A673 (cell line): Measurements from ENCODE around the gene STAM. TPM values are rescaled to one million over a fixed set of nuclear protein-coding genes. Genes with fewer than 3 reads are reported as not detected.
A peak's percentile ranks its signal among the peaks of the same experiment; 100 is the strongest.

Source experiments
- BruUV-seq: library from RNA; stranded (reverse); fragments of 400-500 nt; replicated peaks from 2 replicates; lab custom pipeline; 2021; lab: Mats Ljungman, UMichigan
- CTCF ChIA-PET: fragments of 300-600 bp; sonication (Branson Sonifier 250); formaldehyde crosslinking; loops from one replicate; lab custom pipeline; 2022; ENCODE audit warnings: antibody characterized with exemption; lab: Charles Lee
- POLR2A ChIA-PET: fragments of 300-600 bp; sonication (Branson Sonifier 250); formaldehyde crosslinking; loops from one replicate; lab custom pipeline; 2022; ENCODE audit warnings: antibody characterized with exemption; ENCODE audit not compliant: low non-redundant PET; lab: Charles Lee
- DNase-seq: peaks from one replicate; pipeline ENCODE4 v3.0.0-alpha.2; 2015; ENCODE audit warnings: low spot score
- H3K27ac ChIP-seq: fragments of 200-600 bp; sonication (generic); 2 replicates; pipeline ENCODE4 v1.5.1; 2016; ENCODE audit warnings: mixed run types, low read depth, mild to moderate bottlenecking, mixed read lengths, antibody characterized with exemption, low read length; ENCODE audit not compliant: poor library complexity, severe bottlenecking
- H3K27me3 ChIP-seq: fragments of 200-600 bp; sonication (generic); replicated peaks from 2 replicates; pipeline ENCODE4 v1.6.1; 2017; ENCODE audit warnings: mixed run types, low read depth, mild to moderate bottlenecking, mixed read lengths, antibody characterized with exemption, low read length; ENCODE audit not compliant: insufficient read depth, poor library complexity
- H3K36me3 ChIP-seq: fragments of 200-600 bp; sonication (generic); 2 replicates; pipeline ENCODE4 v1.6.1; 2016; ENCODE audit warnings: mixed run types, mild to moderate bottlenecking, mixed read lengths, antibody characterized with exemption, low read length; ENCODE audit not compliant: insufficient read depth, poor library complexity, severe bottlenecking
- H3K4me1 ChIP-seq: fragments of 200-600 bp; sonication (generic); 2 replicates; pipeline ENCODE4 v1.6.1; 2017; ENCODE audit warnings: mixed run types, mild to moderate bottlenecking, mixed read lengths, antibody characterized with exemption, low read length; ENCODE audit not compliant: insufficient read depth, poor library complexity, severe bottlenecking
- H3K4me3 ChIP-seq: fragments of 200-600 bp; sonication (generic); 2 replicates; pipeline ENCODE4 v1.5.1; 2016; ENCODE audit warnings: low read depth, mixed run types, mild to moderate bottlenecking, mixed read lengths, low read length; ENCODE audit not compliant: poor library complexity, severe bottlenecking
- H3K9me3 ChIP-seq: fragments of 200-600 bp; sonication (generic); 2 replicates; pipeline ENCODE4 v1.6.1; 2016; ENCODE audit warnings: mixed run types, low read depth, mild to moderate bottlenecking, mixed read lengths, antibody characterized with exemption, low read length; ENCODE audit not compliant: poor library complexity, severe bottlenecking
- EZH2 ChIP-seq: fragments of 200-600 bp; sonication (generic); IDR thresholded peaks from 2 replicates; pipeline ENCODE4 v1.6.1; 2017; ENCODE audit warnings: borderline replicate concordance, low read depth, mild to moderate bottlenecking, mixed read lengths, antibody characterized with exemption, low read length; ENCODE audit not compliant: poor library complexity, severe bottlenecking
- intact Hi-C: fragments of 100-400 bp; cut with micrococcal nuclease; formaldehyde crosslinking; loops from one replicate; pipeline ENCODE4 v1.10.0; 2022; ENCODE audit not compliant: unreplicated experiment
- total RNA-seq: library from RNA; stranded (reverse); gene quantifications from 2 replicates; pipeline ENCODE4 v1.2.3, GENCODE V29; 2021
- TF ChIP-seq, protein P1 (sequence below): fragments of 300-800, 200-600 bp; sonication (generic); conservative IDR thresholded peaks from 2 replicates; pipeline ENCODE4 v1.5.1; 2017; ENCODE audit warnings: low read depth, mild to moderate bottlenecking, antibody characterized with exemption, low read length, moderate library complexity, mixed read lengths

The STAM gene
- total RNA-seq, 1 experiment from 2014 or later, result 37.4 TPM

DNA sequence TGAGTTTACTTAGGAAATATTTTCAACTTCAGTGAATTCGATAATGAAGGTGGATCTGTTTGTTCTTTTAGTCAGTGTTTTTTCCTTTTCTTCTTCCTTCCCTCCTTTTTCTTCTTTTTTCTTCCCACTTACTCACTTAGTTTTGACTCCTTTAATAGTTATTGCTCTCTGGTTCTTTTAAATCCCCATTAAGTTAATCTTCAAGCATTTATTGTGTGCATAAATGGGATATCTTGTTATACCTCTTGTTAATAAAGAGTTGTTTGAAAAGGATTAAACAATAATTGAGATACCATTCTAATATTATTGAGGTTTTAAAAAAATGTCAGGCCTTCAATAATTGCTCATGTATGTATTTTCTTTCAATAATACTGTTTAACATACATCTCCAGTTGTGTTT is 19.5 kb downstream of the STAM start:
- Histone ChIP-seq H3K9me3 (no peaks in the 10 kb centered on the region), H3K36me3 (no peaks in the 10 kb centered on the region), H3K4me1 (peaks cover 23% of the 10 kb centered on the region), H3K27me3 (no peaks in the 10 kb centered on the region), H3K4me3 (no peak overlapping the region), H3K27ac (no peak overlapping the region)
- BruUV-seq, result no TSS peak
- no peak for DNase-seq
- ChIA-PET CTCF (no interaction called here), POLR2A (no interaction called here)
- intact Hi-C loops, result no loop called here
- TF ChIP-seq EZH2, result no peak
- TF ChIP-seq, protein P1, sequence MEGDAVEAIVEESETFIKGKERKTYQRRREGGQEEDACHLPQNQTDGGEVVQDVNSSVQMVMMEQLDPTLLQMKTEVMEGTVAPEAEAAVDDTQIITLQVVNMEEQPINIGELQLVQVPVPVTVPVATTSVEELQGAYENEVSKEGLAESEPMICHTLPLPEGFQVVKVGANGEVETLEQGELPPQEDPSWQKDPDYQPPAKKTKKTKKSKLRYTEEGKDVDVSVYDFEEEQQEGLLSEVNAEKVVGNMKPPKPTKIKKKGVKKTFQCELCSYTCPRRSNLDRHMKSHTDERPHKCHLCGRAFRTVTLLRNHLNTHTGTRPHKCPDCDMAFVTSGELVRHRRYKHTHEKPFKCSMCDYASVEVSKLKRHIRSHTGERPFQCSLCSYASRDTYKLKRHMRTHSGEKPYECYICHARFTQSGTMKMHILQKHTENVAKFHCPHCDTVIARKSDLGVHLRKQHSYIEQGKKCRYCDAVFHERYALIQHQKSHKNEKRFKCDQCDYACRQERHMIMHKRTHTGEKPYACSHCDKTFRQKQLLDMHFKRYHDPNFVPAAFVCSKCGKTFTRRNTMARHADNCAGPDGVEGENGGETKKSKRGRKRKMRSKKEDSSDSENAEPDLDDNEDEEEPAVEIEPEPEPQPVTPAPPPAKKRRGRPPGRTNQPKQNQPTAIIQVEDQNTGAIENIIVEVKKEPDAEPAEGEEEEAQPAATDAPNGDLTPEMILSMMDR, result no peak

DNA sequence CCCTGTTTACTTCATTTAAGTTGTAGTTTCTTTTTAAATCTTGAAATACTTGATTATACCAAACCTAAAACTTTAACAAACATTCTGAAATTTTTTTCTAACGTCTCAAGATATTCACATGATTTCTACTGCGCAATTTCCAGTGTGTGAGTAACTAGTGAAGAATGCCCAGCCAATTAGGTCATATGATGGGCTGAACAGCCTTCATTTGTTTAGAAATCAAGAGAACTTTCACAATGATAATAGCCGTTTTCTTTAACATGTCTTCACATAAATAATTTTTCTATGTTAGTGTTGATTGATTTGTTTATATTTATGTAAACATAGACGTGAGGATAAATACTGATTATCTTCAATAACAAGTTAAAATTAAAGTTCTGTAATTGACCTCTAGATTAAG is 21.8 kb downstream of the STAM start:
- TF ChIP-seq EZH2, result no peak
- TF ChIP-seq, protein P1, result no peak
- CTCF ChIA-PET, result no interaction called here
- intact Hi-C loops, result no loop called here

DNA sequence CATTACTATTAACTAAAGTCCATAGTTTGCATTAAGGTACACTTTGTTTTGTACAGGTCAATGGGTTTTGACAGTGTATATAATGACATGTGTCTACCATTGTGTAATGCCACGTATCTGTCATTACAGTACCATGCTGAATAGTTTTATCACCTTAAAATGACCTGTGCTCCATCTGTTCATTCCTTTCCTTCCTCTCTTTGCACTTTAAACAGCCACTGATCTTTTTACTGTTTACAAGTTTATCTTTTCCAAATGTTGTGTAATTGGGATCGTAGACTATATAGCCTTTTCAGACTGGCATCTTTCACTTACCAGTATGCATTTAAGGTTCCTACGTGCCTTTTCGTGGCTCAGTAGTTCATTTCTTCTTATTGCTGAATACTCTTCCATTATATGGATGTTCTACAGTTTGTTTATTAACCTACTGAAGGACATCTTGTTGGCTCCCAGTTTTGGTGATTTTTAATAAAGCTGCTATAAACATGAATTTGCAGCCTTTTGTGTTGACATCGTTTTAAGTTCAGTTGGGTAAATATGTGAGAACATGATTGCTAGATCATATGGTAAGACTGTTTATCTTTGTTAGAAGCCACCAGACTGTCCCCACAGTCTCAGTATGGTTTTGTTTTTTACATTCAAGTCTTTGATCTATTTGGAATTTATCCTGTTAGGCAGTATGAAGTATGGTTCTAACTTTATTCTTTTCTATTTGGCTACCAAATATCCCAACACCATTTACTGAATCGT is 24.7 kb downstream of the STAM start:
- CTCF ChIA-PET, result no interaction called here
- H3K4me1 ChIP-seq, result peaks cover 28% of the 10 kb centered on the region
- H3K36me3 ChIP-seq, result no peaks in the 10 kb centered on the region
- intact Hi-C loops, result no loop called here
- TF ChIP-seq, protein P1, result no peak
- TF ChIP-seq EZH2, result no peak
- no peak for DNase-seq
- POLR2A ChIA-PET, result no interaction called here
- H3K9me3 ChIP-seq, result no peaks in the 10 kb centered on the region
- no TSS peak for BruUV-seq
- H3K4me3 ChIP-seq, result no peak overlapping the region
- H3K27me3 ChIP-seq, result no peaks in the 10 kb centered on the region
- H3K27ac ChIP-seq, result no peak overlapping the region

More for the DNA sequence above, 21.8 kb downstream of the STAM start:
- Histone ChIP-seq H3K4me3 (no peak overlapping the region), H3K4me1 (peaks cover 23% of the 10 kb centered on the region), H3K27me3 (no peaks in the 10 kb centered on the region), H3K36me3 (no peaks in the 10 kb centered on the region), H3K27ac (no peak overlapping the region), H3K9me3 (no peaks in the 10 kb centered on the region)
- peak; percentile 57 for DNase-seq
- BruUV-seq, result no TSS peak
- POLR2A ChIA-PET, result no interaction called here
